ENCODE measurements around the gene MAP3K13.

Gene MAP3K13

GRCh38 chr3:185526349-185526951 is 163.5 kb downstream of the MAP3K13 start:
- no peak for TF ChIP-seq CTCF (IDR thresholded peaks at IDR 0.05; ENCODE audit: extremely low read depth, insufficient read depth, missing control alignments)
- in situ Hi-C loops (cut with MboI; ENCODE audit: low pct_unique_long_range_greater_than_20kb, low sequenced_read_pairs, unreplicated experiment): no loop called here
- DNase-seq (ENCODE audit: low spot score): no peak

- no peak for DNase-seq (ENCODE audit: low spot score)
- TF ChIP-seq CTCF (IDR thresholded peaks at IDR 0.05; ENCODE audit: extremely low read depth, insufficient read depth, missing control alignments): no peak
- in situ Hi-C loops (cut with MboI; ENCODE audit: low pct_unique_long_range_greater_than_20kb, low sequenced_read_pairs, unreplicated experiment): no loop called here
Measured at GRCh38 chr3:185527364-185527763, 164.4 kb downstream of the MAP3K13 start.

DNA sequence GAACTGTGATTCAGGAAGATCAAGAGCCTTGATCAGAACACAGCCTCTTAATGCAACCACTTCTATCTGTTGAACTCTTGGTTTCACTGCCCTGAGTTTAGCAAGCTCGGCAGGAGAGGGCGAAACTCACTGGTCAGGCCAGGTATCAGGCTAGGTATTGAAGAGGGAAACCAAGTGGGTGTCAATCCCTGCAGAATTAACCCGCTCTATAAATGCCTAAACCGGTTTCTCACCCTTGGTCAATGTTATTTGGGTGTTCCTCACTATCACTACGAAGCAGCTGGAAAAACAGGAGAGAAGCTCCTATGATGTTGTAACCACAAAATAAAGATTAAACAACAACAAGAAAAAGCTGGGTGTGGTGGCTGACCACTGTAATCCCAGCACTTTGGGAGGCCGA is 165.6 kb downstream of the MAP3K13 start:
- DNase-seq (ENCODE audit: low spot score): no peak
- no peak for TF ChIP-seq CTCF (IDR thresholded peaks at IDR 0.05; ENCODE audit: extremely low read depth, insufficient read depth, missing control alignments)
- in situ Hi-C loops (cut with MboI; ENCODE audit: low pct_unique_long_range_greater_than_20kb, low sequenced_read_pairs, unreplicated experiment): no loop called here

DNA sequence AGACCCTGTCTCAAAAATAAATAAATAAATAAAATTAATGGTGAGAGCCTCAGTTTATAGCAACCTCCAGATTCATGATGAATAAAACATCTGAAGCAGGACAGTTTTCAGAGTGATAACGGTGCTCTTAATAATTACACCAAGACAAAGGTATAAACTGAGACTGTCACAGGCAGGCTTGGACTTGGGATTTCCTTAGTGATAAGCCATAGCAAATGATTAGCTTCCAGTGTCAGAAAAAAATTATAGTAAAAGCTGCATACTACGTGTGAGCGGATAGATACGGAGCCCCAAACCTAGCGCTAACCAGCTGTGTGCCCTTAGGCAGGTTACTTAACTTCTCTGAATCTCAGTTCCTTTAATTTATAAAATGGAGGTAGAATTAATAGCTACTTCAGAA is 167.9 kb downstream of the MAP3K13 start:
- in situ Hi-C loops (cut with MboI; ENCODE audit: low pct_unique_long_range_greater_than_20kb, low sequenced_read_pairs, unreplicated experiment): no loop called here
- DNase-seq (ENCODE audit: low spot score): no peak

DNA sequence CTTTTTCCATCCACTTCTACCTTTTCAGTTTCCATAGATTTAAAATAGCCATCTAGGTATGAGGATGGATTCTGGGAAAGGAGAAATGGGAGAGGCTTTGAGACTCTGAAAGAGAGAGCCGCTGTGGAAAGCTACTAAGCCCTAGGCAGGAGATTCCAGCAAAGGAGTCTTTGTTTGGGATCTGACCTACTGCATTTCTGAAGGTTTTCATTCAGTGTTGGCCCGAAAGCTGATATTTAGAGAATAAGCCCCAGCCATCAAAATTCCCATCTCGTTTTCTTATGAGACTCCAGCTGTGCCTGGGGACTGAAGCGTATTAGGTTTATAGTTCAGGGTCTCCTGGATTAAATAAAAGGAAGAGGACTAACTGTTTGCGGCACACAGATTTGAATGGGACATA is 170.0 kb downstream of the MAP3K13 start:
- in situ Hi-C loops (cut with MboI; ENCODE audit: low pct_unique_long_range_greater_than_20kb, low sequenced_read_pairs, unreplicated experiment): no loop called here
- TF ChIP-seq CTCF (IDR thresholded peaks at IDR 0.05; ENCODE audit: extremely low read depth, insufficient read depth, missing control alignments): no peak
- no peak for DNase-seq (ENCODE audit: low spot score)

More for the DNA sequence above, 167.9 kb downstream of the MAP3K13 start:
- no peak for TF ChIP-seq CTCF (IDR thresholded peaks at IDR 0.05; ENCODE audit: extremely low read depth, insufficient read depth, missing control alignments)

DNA sequence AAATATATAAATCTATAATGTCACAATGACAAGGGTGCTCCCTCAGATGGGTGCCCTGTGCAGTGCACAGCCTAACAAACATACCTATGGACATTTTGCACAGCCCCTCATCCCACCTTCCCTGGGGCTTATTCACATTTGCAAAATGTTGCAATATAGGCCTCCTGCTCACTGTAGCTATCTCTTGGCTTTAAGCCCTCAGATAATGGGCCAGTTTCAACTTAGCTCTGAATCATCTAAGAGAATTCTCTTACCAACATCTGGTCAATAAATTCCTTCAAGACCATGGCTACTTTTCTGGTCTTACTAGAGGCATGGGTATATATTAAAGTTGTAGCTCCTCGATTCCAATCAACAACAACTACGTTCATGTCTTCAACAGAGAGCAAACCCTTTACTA is 171.6 kb downstream of the MAP3K13 start:
- no peak for TF ChIP-seq CTCF (IDR thresholded peaks at IDR 0.05; ENCODE audit: extremely low read depth, insufficient read depth, missing control alignments)
- in situ Hi-C loops (cut with MboI; ENCODE audit: low pct_unique_long_range_greater_than_20kb, low sequenced_read_pairs, unreplicated experiment): no loop called here
- DNase-seq (ENCODE audit: low spot score): no peak
